Kasumi-1 (cell line): ENCODE measurements around the gene CORO2B.

Experiments
- DNase-seq, 2 experiments: peaks; one replicate each; lab custom pipeline; 2025; lab: John Stamatoyannopoulos, UW

Gene CORO2B

GRCh38 chr15:68774120-68774519, 195.3 kb downstream of the CORO2B start:
- DNase-seq = no peak

- no peak for DNase-seq
Measured at GRCh38 chr15:68774521-68775235, 195.9 kb downstream of the CORO2B start.

GRCh38 chr15:68775236-68775577, 196.4 kb downstream of the CORO2B start:
- DNase-seq = no peak

GRCh38 chr15:68775671-68776476, 197.1 kb downstream of the CORO2B start:
- DNase-seq = no peak

GRCh38 chr15:68776477-68777270, 197.9 kb downstream of the CORO2B start:
- DNase-seq = no peak
